ENCODE measurements around the gene VRK1. TPM values are rescaled to one million over a fixed set of nuclear protein-coding genes. Genes with fewer than 3 reads are reported as not detected.

Gene VRK1
- polyA plus RNA-seq, 2 of the 4 experiments (the other 2 are of a cell fraction) = 32.2 to 34.2 TPM

DNA sequence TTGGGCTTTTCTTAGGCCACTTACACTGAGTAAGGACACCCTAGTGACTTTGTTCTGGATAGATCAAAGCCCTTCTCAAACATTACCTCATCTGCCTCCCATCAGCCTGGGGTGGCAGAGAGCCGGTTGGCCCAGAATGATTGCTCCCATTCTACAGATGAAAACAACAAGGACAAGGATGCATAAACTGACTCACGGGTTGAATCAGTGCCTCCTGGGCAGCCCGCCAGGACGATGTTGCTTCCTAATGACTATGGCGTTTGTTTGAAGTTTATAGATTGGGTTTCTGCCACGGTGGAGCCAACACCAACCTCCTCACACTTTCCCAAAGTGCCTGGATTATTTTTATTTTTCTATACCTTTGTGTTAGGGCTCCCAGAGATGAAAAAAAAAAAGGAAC lies 3.6 kb upstream of the VRK1 start (continued):
- TF ChIP-seq, protein P1, sequence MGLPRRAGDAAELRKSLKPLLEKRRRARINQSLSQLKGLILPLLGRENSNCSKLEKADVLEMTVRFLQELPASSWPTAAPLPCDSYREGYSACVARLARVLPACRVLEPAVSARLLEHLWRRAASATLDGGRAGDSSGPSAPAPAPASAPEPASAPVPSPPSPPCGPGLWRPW (IDR thresholded peaks at IDR 0.05) = no peak
- TF ChIP-seq, protein P2, sequence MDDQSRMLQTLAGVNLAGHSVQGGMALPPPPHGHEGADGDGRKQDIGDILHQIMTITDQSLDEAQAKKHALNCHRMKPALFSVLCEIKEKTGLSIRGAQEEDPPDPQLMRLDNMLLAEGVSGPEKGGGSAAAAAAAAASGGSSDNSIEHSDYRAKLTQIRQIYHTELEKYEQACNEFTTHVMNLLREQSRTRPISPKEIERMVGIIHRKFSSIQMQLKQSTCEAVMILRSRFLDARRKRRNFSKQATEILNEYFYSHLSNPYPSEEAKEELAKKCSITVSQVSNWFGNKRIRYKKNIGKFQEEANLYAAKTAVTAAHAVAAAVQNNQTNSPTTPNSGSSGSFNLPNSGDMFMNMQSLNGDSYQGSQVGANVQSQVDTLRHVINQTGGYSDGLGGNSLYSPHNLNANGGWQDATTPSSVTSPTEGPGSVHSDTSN (IDR thresholded peaks at IDR 0.05) = no peak
- TF ChIP-seq HEYL (CRISPR knock-in tag; IDR thresholded peaks at IDR 0.05) (no peak), HOXB5 (CRISPR knock-in tag; IDR thresholded peaks at IDR 0.05) (no peak)

DNA sequence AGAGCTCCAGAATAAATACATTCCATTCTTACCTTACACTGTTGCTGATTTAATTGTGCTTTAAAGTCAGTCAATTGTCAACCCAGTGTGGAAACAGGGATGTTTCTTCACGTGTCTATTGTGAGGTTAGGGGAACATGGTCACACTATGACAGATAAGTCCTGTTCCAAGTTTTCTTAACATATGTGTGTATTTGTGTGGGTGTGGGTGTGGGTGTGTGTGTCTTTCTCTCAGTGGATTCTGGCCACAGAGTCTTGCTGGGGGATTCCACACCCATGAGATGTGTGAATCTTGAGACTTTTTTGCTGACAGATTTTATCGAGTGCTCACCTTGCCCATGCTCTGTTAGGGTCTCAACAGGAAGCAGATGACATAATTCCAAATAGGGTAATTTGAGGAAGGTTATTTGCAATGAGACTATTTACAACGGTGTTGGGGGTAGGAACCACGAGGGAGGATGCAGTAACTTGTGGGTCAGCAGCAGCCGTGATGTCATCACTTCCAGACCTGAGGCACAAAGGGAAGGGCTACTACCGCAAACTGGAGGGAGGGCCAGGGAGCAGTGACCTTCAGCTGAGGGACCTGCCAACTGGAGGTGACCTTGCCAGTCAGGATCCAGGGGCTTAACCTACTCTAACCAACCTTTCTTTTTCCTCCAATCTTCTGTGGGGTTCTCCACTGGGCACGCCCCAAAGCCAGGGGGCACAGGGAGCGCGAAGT lies 1.9 kb upstream of the VRK1 start:
- 35% methylated on average over 9 of the region's 9 CpGs for WGBS (ENCODE audit: missing lambda C conversion rate)
- ChIA-PET CTCF (interaction anchor here (1.6 kb wide), 1 partner anchor 54 kb away, joined by 4 read pairs; no protein-coding TSS in a partner anchor), POLR2A (no interaction called here)
- TF ChIP-seq, protein P2 (IDR thresholded peaks at IDR 0.05) = no peak
- no peak for TF ChIP-seq HEYL (CRISPR knock-in tag; IDR thresholded peaks at IDR 0.05)
- TF ChIP-seq, protein P3, sequence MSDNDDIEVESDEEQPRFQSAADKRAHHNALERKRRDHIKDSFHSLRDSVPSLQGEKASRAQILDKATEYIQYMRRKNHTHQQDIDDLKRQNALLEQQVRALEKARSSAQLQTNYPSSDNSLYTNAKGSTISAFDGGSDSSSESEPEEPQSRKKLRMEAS (IDR thresholded peaks at IDR 0.05) = no peak
- no peak for TF ChIP-seq RARB (CRISPR knock-in tag; IDR thresholded peaks at IDR 0.05)
- no peak for TF ChIP-seq CEBPB (IDR thresholded peaks at IDR 0.05)
- TF ChIP-seq PHF8 (IDR thresholded peaks at IDR 0.05; ENCODE audit: borderline replicate concordance, low read depth) = no peak
- no peak for TF ChIP-seq FOSB (CRISPR knock-in tag; IDR thresholded peaks at IDR 0.05)
- TF ChIP-seq, protein P4, sequence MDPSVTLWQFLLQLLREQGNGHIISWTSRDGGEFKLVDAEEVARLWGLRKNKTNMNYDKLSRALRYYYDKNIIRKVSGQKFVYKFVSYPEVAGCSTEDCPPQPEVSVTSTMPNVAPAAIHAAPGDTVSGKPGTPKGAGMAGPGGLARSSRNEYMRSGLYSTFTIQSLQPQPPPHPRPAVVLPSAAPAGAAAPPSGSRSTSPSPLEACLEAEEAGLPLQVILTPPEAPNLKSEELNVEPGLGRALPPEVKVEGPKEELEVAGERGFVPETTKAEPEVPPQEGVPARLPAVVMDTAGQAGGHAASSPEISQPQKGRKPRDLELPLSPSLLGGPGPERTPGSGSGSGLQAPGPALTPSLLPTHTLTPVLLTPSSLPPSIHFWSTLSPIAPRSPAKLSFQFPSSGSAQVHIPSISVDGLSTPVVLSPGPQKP (IDR thresholded peaks at IDR 0.05; ENCODE audit: low read depth, low read length) = no peak
- no peak for TF ChIP-seq TFCP2L1 (CRISPR knock-in tag; IDR thresholded peaks at IDR 0.05)
- no peak for TF ChIP-seq JUNB (IDR thresholded peaks at IDR 0.05)
- no peak for TF ChIP-seq FOXS1 (CRISPR knock-in tag; IDR thresholded peaks at IDR 0.05)
- TF ChIP-seq ZC3H11A (IDR thresholded peaks at IDR 0.05) = no peak
- TF ChIP-seq, protein P5, sequence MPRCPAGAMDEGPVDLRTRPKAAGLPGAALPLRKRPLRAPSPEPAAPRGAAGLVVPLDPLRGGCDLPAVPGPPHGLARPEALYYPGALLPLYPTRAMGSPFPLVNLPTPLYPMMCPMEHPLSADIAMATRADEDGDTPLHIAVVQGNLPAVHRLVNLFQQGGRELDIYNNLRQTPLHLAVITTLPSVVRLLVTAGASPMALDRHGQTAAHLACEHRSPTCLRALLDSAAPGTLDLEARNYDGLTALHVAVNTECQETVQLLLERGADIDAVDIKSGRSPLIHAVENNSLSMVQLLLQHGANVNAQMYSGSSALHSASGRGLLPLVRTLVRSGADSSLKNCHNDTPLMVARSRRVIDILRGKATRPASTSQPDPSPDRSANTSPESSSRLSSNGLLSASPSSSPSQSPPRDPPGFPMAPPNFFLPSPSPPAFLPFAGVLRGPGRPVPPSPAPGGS (IDR thresholded peaks at IDR 0.05) = no peak
- no peak for TF ChIP-seq GATA3 (IDR thresholded peaks at IDR 0.05; ENCODE audit: borderline replicate concordance)
- TF ChIP-seq SREBF2 (IDR thresholded peaks at IDR 0.05) = no peak
- TF ChIP-seq HOXB13 (CRISPR knock-in tag; IDR thresholded peaks at IDR 0.05; ENCODE audit: low read depth) = no peak
- TF ChIP-seq NPAS2 (CRISPR knock-in tag; IDR thresholded peaks at IDR 0.05; ENCODE audit: borderline replicate concordance) = no peak
- no peak for TF ChIP-seq ZSCAN20 (CRISPR knock-in tag; IDR thresholded peaks at IDR 0.05)
- no peak for TF ChIP-seq EP300 (IDR thresholded peaks at IDR 0.05)
- TF ChIP-seq EHF (CRISPR knock-in tag; IDR thresholded peaks at IDR 0.05) = no peak
- H3K4me2 ChIP-seq = no peak overlapping the region
- ATAC-seq (no peak), DNase-seq (ENCODE audit: low read depth in 1 of 2, low spot score in 1 of 2) (no peak), FAIRE-seq (no peak)
- no peak overlapping the region for H3K4me3 ChIP-seq
- H3K27ac ChIP-seq = no peak overlapping the region
- H3K4me1 ChIP-seq = peaks cover 8% of the 10 kb centered on the region; the same call in 1 of the 3 replicates
- no peaks in the 10 kb centered on the region for H3K9me3 ChIP-seq

All from A549 (cell line).